ENCODE measurements around the gene YPEL1. TPM values are rescaled to one million over a fixed set of nuclear protein-coding genes. Genes with fewer than 3 reads are reported as not detected.

YPEL1 gene
- total and polyA plus RNA-seq, 2 of the 8 experiments (the other 6 are each of a cell fraction or from before 2014, with no cell fraction given): 6.0 to 6.7 TPM

DNA sequence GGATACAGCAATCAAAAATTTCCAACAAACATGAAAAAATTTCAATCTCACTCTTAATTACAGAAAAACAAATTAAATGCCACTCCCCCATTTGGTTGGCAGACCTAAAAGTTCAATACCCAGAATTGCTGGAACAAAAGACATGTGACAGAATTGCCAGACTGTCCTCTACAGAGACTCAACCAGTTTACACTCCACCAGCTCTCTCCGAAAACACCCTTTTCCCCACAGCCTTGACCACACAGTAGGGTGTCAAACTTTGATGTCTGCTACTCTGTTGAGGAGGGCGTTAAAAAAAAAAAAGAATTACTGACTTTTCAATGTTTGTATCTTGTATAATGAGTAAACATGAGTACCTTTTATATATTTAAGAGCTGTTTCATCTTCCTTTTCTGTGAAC, 44.7 kb upstream of the YPEL1 start:
- FAIRE-seq (no peak), DNase-seq (ENCODE audit: low read depth in 1 of 2, low spot score in 2 of 2) (no peak)
- Histone ChIP-seq H3K23me2 (ENCODE audit: low read depth, low read length) (no peaks in the 10 kb centered on the region), H3K4ac (replicated peaks; ENCODE audit: insufficient read length, low read depth, low read length) (no peak overlapping the region), H2AK5ac (ENCODE audit: low read depth, low read length) (no peak overlapping the region), H2BK12ac (ENCODE audit: low read depth, low read length) (no peak overlapping the region), H3K79me2 (ENCODE audit: control insufficient read depth in 1 of 2, insufficient read depth in 2 of 2, low read length in 2 of 2) (no peaks in the 10 kb centered on the region), H4K20me1 (replicated peaks in 1 of 2; ENCODE audit: control insufficient read depth in 1 of 2, insufficient read depth in 2 of 2, low read length in 2 of 2) (peaks cover 0 to 2% of the 10 kb centered on the region in 2 experiments), H3K36me3 (ENCODE audit: control insufficient read depth in 2 of 4, insufficient read depth in 4 of 4, low read length in 3 of 4) (peaks cover 3 to 12% (median 8%) of the 10 kb centered on the region in 4 experiments; a peak in 6 of 8 replicates), H3K79me1 (ENCODE audit: low read depth, low read length) (peaks cover 5% of the 10 kb centered on the region; the same call in 1 of the 2 replicates), H2BK15ac (ENCODE audit: low read length) (no peak overlapping the region), H2BK120ac (replicated peaks; ENCODE audit: low read depth, low read length) (no peak overlapping the region), H3K56ac (replicated peaks; ENCODE audit: insufficient read length, low read depth, low read length) (no peak overlapping the region), H3K23ac (ENCODE audit: insufficient read length) (no peak overlapping the region), H2BK20ac (ENCODE audit: low read length) (no peak overlapping the region), H3K4me3 (ENCODE audit: extremely low read depth in 1 of 4, insufficient read depth in 2 of 4, low read depth in 3 of 4, low read length in 4 of 4) (no peak overlapping the region), H4K5ac (ENCODE audit: insufficient read length, low read depth, low read length) (no peak overlapping the region), H3K9me3 (ENCODE audit: insufficient read depth in 2 of 2, low read depth in 1 of 2, low read length in 1 of 2) (no peaks in the 10 kb centered on the region), H4K8ac (ENCODE audit: extremely low read depth, insufficient read depth, low read length) (no peak overlapping the region), H4K91ac (replicated peaks; ENCODE audit: insufficient read length, low read length) (no peak overlapping the region), H3K4me1 (replicated peaks in 1 of 4; ENCODE audit: control insufficient read depth in 3 of 4, insufficient read depth in 4 of 4, low read length in 3 of 4) (no peaks in the 10 kb centered on the region), H3K27me3 (replicated peaks in 1 of 4; ENCODE audit: control insufficient read depth in 3 of 4, extremely low read depth in 1 of 4, insufficient read depth in 3 of 4, low read length in 3 of 4) (no peaks in the 10 kb centered on the region), H2BK5ac (ENCODE audit: low read depth, low read length) (no peak overlapping the region), H3K14ac (ENCODE audit: insufficient read length) (no peak overlapping the region), H3K18ac (ENCODE audit: extremely low read depth, low read length) (no peak overlapping the region), H3K9ac (replicated peaks in 1 of 4; ENCODE audit: extremely low read depth in 1 of 4, low read depth in 3 of 4, low read length in 3 of 4) (no peak overlapping the region), H3K4me2 (ENCODE audit: insufficient read depth in 1 of 2, low read depth in 2 of 2, low read length in 2 of 2) (no peak overlapping the region), H2AFZ (ENCODE audit: low read length) (no peak overlapping the region), H3K27ac (ENCODE audit: low read depth, low read length) (no peak overlapping the region)
- 88% methylated on average over 2 of the region's 2 CpGs; no CpG with 5 or more reads in 1 of the 2 experiments for WGBS, 2 experiments (ENCODE audit: extremely low coverage in 1 of 2, insufficient coverage in 1 of 2, insufficient read length in 1 of 2, insufficient replicate concordance in 2 of 2, low coverage in 1 of 2, low lambda C conversion rate in 2 of 2, missing lambda C conversion rate in 1 of 2)
- TF ChIP-seq SIRT6 (IDR thresholded peaks at IDR 0.05; ENCODE audit: low read length): no peak
- no peak for TF ChIP-seq CEBPB (IDR thresholded peaks at IDR 0.05; ENCODE audit: low read depth, low read length)
- TF ChIP-seq GTF2F1 (IDR thresholded peaks at IDR 0.05; ENCODE audit: borderline replicate concordance, low read depth, low read length): no peak
- TF ChIP-seq ASH2L (IDR thresholded peaks at IDR 0.05; ENCODE audit: low read length): no peak
- TF ChIP-seq HDAC6 (IDR thresholded peaks at IDR 0.05; ENCODE audit: low read depth, low read length): no peak
- TF ChIP-seq JUND (IDR thresholded peaks at IDR 0.05; ENCODE audit: low read length): no peak
- no peak for TF ChIP-seq CHD1 (IDR thresholded peaks at IDR 0.05; ENCODE audit: low read depth, low read length)
- no peak for TF ChIP-seq SIX5 (IDR thresholded peaks at IDR 0.05; ENCODE audit: low read depth, low read length)
- TF ChIP-seq RXRA (IDR thresholded peaks at IDR 0.05; ENCODE audit: insufficient read depth, low read depth, low read length): no peak
- no peak for TF ChIP-seq CBX8 (IDR thresholded peaks at IDR 0.05; ENCODE audit: borderline replicate concordance, low read depth, low read length)
- no peak for TF ChIP-seq BCL11A (IDR thresholded peaks at IDR 0.05; ENCODE audit: low read depth in 2 of 2, low read length in 2 of 2)
- no peak for TF ChIP-seq KDM4A (IDR thresholded peaks at IDR 0.05; ENCODE audit: low read depth, low read length, severe bottlenecking)
- TF ChIP-seq YY1 (IDR thresholded peaks at IDR 0.05; ENCODE audit: low read depth, low read length): no peak
- TF ChIP-seq, protein P1, sequence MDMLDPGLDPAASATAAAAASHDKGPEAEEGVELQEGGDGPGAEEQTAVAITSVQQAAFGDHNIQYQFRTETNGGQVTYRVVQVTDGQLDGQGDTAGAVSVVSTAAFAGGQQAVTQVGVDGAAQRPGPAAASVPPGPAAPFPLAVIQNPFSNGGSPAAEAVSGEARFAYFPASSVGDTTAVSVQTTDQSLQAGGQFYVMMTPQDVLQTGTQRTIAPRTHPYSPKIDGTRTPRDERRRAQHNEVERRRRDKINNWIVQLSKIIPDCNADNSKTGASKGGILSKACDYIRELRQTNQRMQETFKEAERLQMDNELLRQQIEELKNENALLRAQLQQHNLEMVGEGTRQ (IDR thresholded peaks at IDR 0.05; ENCODE audit: low read length): no peak
- TF ChIP-seq SUZ12 (IDR thresholded peaks at IDR 0.05; ENCODE audit: low read length): no peak
- ChIA-PET CTCF (ENCODE audit: partially characterized antibody) (interaction anchor here (0.6 to 1.4 kb wide), 4 partner anchors 67 to 1767 kb away, joined by 3 to 7 read pairs (median 4); no protein-coding TSS in a partner anchor), POLR2A (ENCODE audit: partially characterized antibody) (interaction anchor here (0.9 kb wide), 1 partner anchor 9 kb away, joined by 5 read pairs; no protein-coding TSS in a partner anchor)

Data from H1 (cell line).